H1 (cell line): Measurements from ENCODE around the gene GMCL1. TPM values are rescaled to one million over a fixed set of nuclear protein-coding genes. Genes with fewer than 3 reads are reported as not detected.

ENCODE experiments used
- BACH1 ChIP-seq: IDR thresholded peaks from 2 replicates; pipeline ENCODE4 v1.6.1; 2012; ENCODE audit warnings: low read length, improper control_type of control experiment
- CHD1 ChIP-seq: IDR thresholded peaks from 2 replicates; pipeline ENCODE4 v1.6.1; 2012; ENCODE audit warnings: low read depth, low read length, improper control_type of control experiment
- CTBP2 ChIP-seq: IDR thresholded peaks from 2 replicates; pipeline ENCODE4 v1.7.0; 2011; ENCODE audit warnings: borderline replicate concordance, mild to moderate bottlenecking, moderate library complexity, mixed read lengths, low read length; ENCODE audit not compliant: insufficient read depth, insufficient read length
- EZH2 ChIP-seq: fragments of 200-600 bp; sonication (generic); IDR thresholded peaks from 2 replicates; pipeline ENCODE4 v1.7.1; 2012; ENCODE audit warnings: low read depth, mild to moderate bottlenecking, moderate library complexity, low read length, inconsistent platforms; ENCODE audit not compliant: severe bottlenecking
- POLR2A ChIP-seq, 2 experiments: IDR thresholded peaks; 1 replicate in 1 of 2; 2 replicates in 1 of 2; pipeline ENCODE4 v1.6.1; 2011; ENCODE audit warnings: low read depth in 2 of 2, low read length in 2 of 2, mild to moderate bottlenecking in 2 of 2; ENCODE audit errors: control extremely low read depth in 1 of 2
- RAD21 ChIP-seq, 2 experiments: IDR thresholded peaks in 1 of 2; conservative IDR thresholded peaks in 1 of 2; 2 replicates each; pipeline ENCODE4 v1.6.1; 2011; ENCODE audit warnings: low read depth in 2 of 2, low read length in 2 of 2, improper control_type of control experiment in 1 of 2, inconsistent platforms in 1 of 2, mild to moderate bottlenecking in 1 of 2, moderate library complexity in 1 of 2
- RNF2 ChIP-seq: fragments of 200-900, 300-1000 bp; sonication (generic); IDR thresholded peaks from 2 replicates; pipeline ENCODE4 v1.7.1; 2016; ENCODE audit warnings: borderline replicate concordance, low read depth, mild to moderate bottlenecking, antibody characterized with exemption, low read length; ENCODE audit not compliant: poor library complexity, severe bottlenecking; ENCODE audit errors: missing control alignments
- SUZ12 ChIP-seq: fragments of 200-600 bp; sonication (generic); IDR thresholded peaks from 2 replicates; pipeline ENCODE4 v1.6.1; 2012; ENCODE audit warnings: mild to moderate bottlenecking, inconsistent platforms, low read length, moderate library complexity, mixed read lengths
- TBP ChIP-seq: IDR thresholded peaks from 2 replicates; pipeline ENCODE4 v1.6.1; 2011; ENCODE audit warnings: low read depth, low read length, improper control_type of control experiment
- YY1 ChIP-seq: IDR thresholded peaks from 2 replicates; pipeline ENCODE4 v1.6.1; 2011; ENCODE audit warnings: low read depth, mild to moderate bottlenecking, low read length
- polyA plus RNA-seq, 7 experiments: library from polyadenylated mRNA; depleted of rRNA in 3 of 7; stranded (reverse) in 5 of 7; unstranded in 2 of 7; fragments of >200 nt in 5 of 7; fragments of 200-250 nt in 2 of 7; gene quantifications; 1 replicate in 5 of 7; 2 replicates in 1 of 7; 4 replicates in 1 of 7; pipeline versions ENCODE4 v1.2.1 to v1.2.3, GENCODE V29; 2011 to 2013; ENCODE audit warnings: missing spikeins in 2 of 7, mixed read lengths in 2 of 7
- total RNA-seq: library from RNA; stranded (reverse); fragmentation: NEBNext Ultra II Directional; extraction: Animal tissue kit (Norgen Biotek cat#: 25700); gene quantifications from 2 replicates; pipeline ENCODE4 v1.2.1, GENCODE V29; 2021

Gene GMCL1
- total and polyA plus RNA-seq, 2 of the 8 experiments (the other 6 are each of a cell fraction or from before 2014, with no cell fraction given), result 6.5 to 21.9 TPM

- TF ChIP-seq RNF2, result no peak
- no peak for TF ChIP-seq CHD1
- TF ChIP-seq EZH2, result no peak
- no peak for TF ChIP-seq CTBP2
- no peak for TF ChIP-seq BACH1
- no peak for TF ChIP-seq SUZ12
- TF ChIP-seq POLR2A (IDR thresholded peaks at IDR 0.05; ENCODE audit: control extremely low read depth in 1 of 2, low read depth in 2 of 2, low read length in 2 of 2), result peak in 1 of 2 experiments; percentile 73; a peak in 1 of 3 replicates
- peak; percentile 30; the same call in 1 of the 2 replicates for TF ChIP-seq YY1
- no peak; a peak in 1 of 4 replicates for TF ChIP-seq RAD21 (IDR thresholded peaks at IDR 0.05 in 1 of 2, conservative IDR thresholded peaks at IDR 0.05 in 1 of 2; ENCODE audit: low read depth in 2 of 2, low read length in 2 of 2)
- TF ChIP-seq TBP, result peak; percentile 99
Observed at GRCh38 chr2:69893684-69894551, 64.5 kb downstream of the GMCL1 start, which contains the start of gene SNRNP27 (continued).
